ENCODE results near the gene LCP2.

Gene LCP2

GRCh38 chr5:170219615-170220014 lies 78.0 kb downstream of the LCP2 start (continued):
- TF ChIP-seq OSR2 (tag by site-specific recombination; IDR thresholded peaks at IDR 0.05) (peak; percentile 47; the same call in 1 of the 2 replicates), INSM2 (tag by site-specific recombination; IDR thresholded peaks at IDR 0.05) (peak; percentile 93), PRDM6 (tag by site-specific recombination; IDR thresholded peaks at IDR 0.05) (peak; percentile 66), ZIC2 (tag by site-specific recombination; IDR thresholded peaks at IDR 0.05) (peak; percentile 46; the same call in 1 of the 2 replicates), PRDM10 (tag by site-specific recombination; IDR thresholded peaks at IDR 0.05) (0 out of 2 replicates have a peak, but pooled peaks have one; percentile 20)

DNA sequence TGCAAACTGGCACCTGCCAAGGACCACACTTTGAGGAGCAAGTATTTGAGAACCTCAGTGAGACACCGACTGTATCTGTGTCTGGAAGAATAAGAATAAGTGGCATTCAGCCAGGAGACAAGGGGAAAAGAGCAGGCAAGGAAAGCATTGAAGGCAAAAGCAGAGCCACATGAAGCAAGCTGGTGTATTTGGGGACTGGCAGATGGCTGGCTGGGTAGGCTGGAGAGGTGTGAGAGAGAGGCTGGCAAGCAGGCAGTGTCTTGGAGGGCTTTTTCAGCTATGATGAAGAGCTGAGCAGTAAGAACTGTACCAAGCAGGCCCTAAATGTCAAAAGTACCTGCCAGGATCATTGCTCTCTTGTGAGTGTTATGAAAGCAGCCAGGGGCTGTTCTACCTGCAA lies 78.9 kb downstream of the LCP2 start:
- Histone ChIP-seq H3K27ac (ENCODE audit: extremely low read depth, low read depth, low read length) (no peak overlapping the region), H3K4me1 (ENCODE audit: control insufficient read depth, insufficient read depth, low read length) (no peaks in the 10 kb centered on the region; the same call in 1 of the 2 replicates), H3K36me3 (ENCODE audit: control insufficient read depth in 2 of 2, insufficient read depth in 1 of 2, low read length in 2 of 2) (no peaks in the 10 kb centered on the region), H3K4me3 (ENCODE audit: low read depth, low read length) (no peak overlapping the region), H3K9me3 (ENCODE audit: control insufficient read depth, insufficient read depth, low read depth, low read length) (no peaks in the 10 kb centered on the region)
- ChIA-PET POLR2A (no interaction called here), CTCF (interaction anchor here (0.6 to 3.1 kb wide), 6 partner anchors 33 to 1250 kb away, joined by 3 to 60 read pairs (median 4); no protein-coding TSS in a partner anchor)
- TF ChIP-seq ZNF792 (tag by site-specific recombination; IDR thresholded peaks at IDR 0.05) (no peak), REPIN1 (tag by site-specific recombination; IDR thresholded peaks at IDR 0.05; ENCODE audit: low read depth) (no peak), ZNF843 (tag by site-specific recombination; IDR thresholded peaks at IDR 0.05) (no peak)
- TF ChIP-seq, protein P1, sequence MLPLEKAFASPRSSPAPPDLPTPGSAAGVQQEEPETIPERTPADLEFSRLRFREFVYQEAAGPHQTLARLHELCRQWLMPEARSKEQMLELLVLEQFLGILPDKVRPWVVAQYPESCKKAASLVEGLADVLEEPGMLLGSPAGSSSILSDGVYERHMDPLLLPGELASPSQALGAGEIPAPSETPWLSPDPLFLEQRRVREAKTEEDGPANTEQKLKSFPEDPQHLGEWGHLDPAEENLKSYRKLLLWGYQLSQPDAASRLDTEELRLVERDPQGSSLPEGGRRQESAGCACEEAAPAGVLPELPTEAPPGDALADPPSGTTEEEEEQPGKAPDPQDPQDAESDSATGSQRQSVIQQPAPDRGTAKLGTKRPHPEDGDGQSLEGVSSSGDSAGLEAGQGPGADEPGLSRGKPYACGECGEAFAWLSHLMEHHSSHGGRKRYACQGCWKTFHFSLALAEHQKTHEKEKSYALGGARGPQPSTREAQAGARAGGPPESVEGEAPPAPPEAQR (tag by site-specific recombination; IDR thresholded peaks at IDR 0.05) = no peak

GRCh38 chr5:170217831-170218230 lies 79.7 kb downstream of the LCP2 start:
- no peaks in the 10 kb centered on the region for H3K9me3 ChIP-seq (ENCODE audit: control insufficient read depth, insufficient read depth, low read depth, low read length)
- H3K4me3 ChIP-seq (ENCODE audit: low read depth, low read length) = no peak overlapping the region
- no peaks in the 10 kb centered on the region for H3K36me3 ChIP-seq (ENCODE audit: control insufficient read depth in 2 of 2, insufficient read depth in 1 of 2, low read length in 2 of 2)
- POLR2A ChIA-PET = no interaction called here
- CTCF ChIA-PET = interaction anchor here (0.6 to 3.1 kb wide), 8 partner anchors 16 to 407 kb away, joined by 3 to 60 read pairs (median 4); no protein-coding TSS in a partner anchor
- H3K4me1 ChIP-seq (ENCODE audit: control insufficient read depth, insufficient read depth, low read length) = no peaks in the 10 kb centered on the region; the same call in 1 of the 2 replicates
- H3K27ac ChIP-seq (ENCODE audit: extremely low read depth, low read depth, low read length) = no peak overlapping the region
- TF ChIP-seq ZNF391 (tag by site-specific recombination; IDR thresholded peaks at IDR 0.05; ENCODE audit: borderline replicate concordance, low read depth) = no peak
- TF ChIP-seq ZNF529 (tag by site-specific recombination; IDR thresholded peaks at IDR 0.05; ENCODE audit: insufficient replicate concordance) = no peak
- TF ChIP-seq, protein P2, sequence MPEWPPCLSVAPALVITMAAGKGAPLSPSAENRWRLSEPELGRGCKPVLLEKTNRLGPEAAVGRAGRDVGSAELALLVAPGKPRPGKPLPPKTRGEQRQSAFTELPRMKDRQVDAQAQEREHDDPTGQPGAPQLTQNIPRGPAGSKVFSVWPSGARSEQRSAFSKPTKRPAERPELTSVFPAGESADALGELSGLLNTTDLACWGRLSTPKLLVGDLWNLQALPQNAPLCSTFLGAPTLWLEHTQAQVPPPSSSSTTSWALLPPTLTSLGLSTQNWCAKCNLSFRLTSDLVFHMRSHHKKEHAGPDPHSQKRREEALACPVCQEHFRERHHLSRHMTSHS (tag by site-specific recombination; IDR thresholded peaks at IDR 0.05) = no peak
- TF ChIP-seq SALL2 (tag by site-specific recombination; IDR thresholded peaks at IDR 0.05; ENCODE audit: borderline replicate concordance) = no peak
- TF ChIP-seq ZNF639 (tag by site-specific recombination; IDR thresholded peaks at IDR 0.05) = no peak
- TF ChIP-seq ZNF501 (tag by site-specific recombination; IDR thresholded peaks at IDR 0.05) = no peak
- TF ChIP-seq BCL11B (tag by site-specific recombination; IDR thresholded peaks at IDR 0.05; ENCODE audit: low read depth) = no peak
- no peak for TF ChIP-seq ZNF10 (tag by site-specific recombination; IDR thresholded peaks at IDR 0.05)
- no peak for TF ChIP-seq ZNF645 (tag by site-specific recombination; IDR thresholded peaks at IDR 0.05)
